IMR-90 (cell line): ENCODE results near the gene NALCN. TPM values are rescaled to one million over a fixed set of nuclear protein-coding genes. Genes with fewer than 3 reads are reported as not detected.

Experiments used
- ATAC-seq: fragments of 200-7000 bp; cut with Tn5 transposase; 2 replicates; pipeline ENCODE4 v1.9.1; 2020; ENCODE audit warnings: low read depth, mild to moderate bottlenecking, moderate library complexity
- BruUV-seq: library from RNA; stranded (reverse); fragments of 400-500 nt; replicated peaks from 2 replicates; lab custom pipeline; 2021; lab: Mats Ljungman, UMichigan
- CTCF ChIA-PET: fragments of 300-600 bp; formaldehyde crosslinking; extraction: SDS; loops from one replicate; lab custom pipeline; 2021; ENCODE audit warnings: antibody characterized with exemption; lab: Yijun Ruan, JAX
- POLR2A ChIA-PET: fragments of 300-600 bp; sonication (Branson Sonifier 250); formaldehyde crosslinking; loops from one replicate; lab custom pipeline; 2022; ENCODE audit warnings: antibody characterized with exemption; ENCODE audit not compliant: unreplicated experiment; lab: Charles Lee
- DNase-seq: peaks from one replicate; pipeline ENCODE4 v3.0.0; 2013
- H2AFZ ChIP-seq: replicated peaks from 2 replicates; pipeline ENCODE3; 2013; ENCODE audit warnings: low read length, mild to moderate bottlenecking; ENCODE audit not compliant: poor library complexity
- H2AK5ac ChIP-seq: 2 replicates; pipeline ENCODE4 v1.6.1; 2013; ENCODE audit warnings: low read depth, low read length, inconsistent platforms
- H2AK9ac ChIP-seq: replicated peaks from 2 replicates; pipeline ENCODE3; 2013; ENCODE audit warnings: mild to moderate bottlenecking, low read depth, low read length, moderate library complexity; ENCODE audit not compliant: poor library complexity
- H2BK120ac ChIP-seq: 2 replicates; pipeline ENCODE4 v1.6.1; 2013; ENCODE audit warnings: low read depth, low read length, inconsistent platforms
- H2BK15ac ChIP-seq: 3 replicates; pipeline ENCODE4 v1.6.1; 2013; ENCODE audit warnings: low read depth, low read length, inconsistent platforms
- H2BK20ac ChIP-seq: 2 replicates; pipeline ENCODE4 v1.6.1; 2013; ENCODE audit warnings: low read depth, mild to moderate bottlenecking, inconsistent platforms, low read length, moderate library complexity
- H2BK5ac ChIP-seq: 2 replicates; pipeline ENCODE4 v1.6.1; 2013; ENCODE audit warnings: mild to moderate bottlenecking, low read depth, low read length, inconsistent platforms; ENCODE audit not compliant: poor library complexity, severe bottlenecking
- H3K14ac ChIP-seq: replicated peaks from 2 replicates; pipeline ENCODE4 v1.6.1; 2013; ENCODE audit warnings: low read depth, low read length, inconsistent platforms
- H3K18ac ChIP-seq: 2 replicates; pipeline ENCODE4 v1.6.1; 2013; ENCODE audit warnings: low read depth, low read length, control low read depth
- H3K23ac ChIP-seq: 2 replicates; pipeline ENCODE4 v1.6.1; 2013; ENCODE audit warnings: low read depth, low read length, inconsistent platforms
- H3K27ac ChIP-seq: 2 replicates; pipeline ENCODE4 v1.5.1; 2013; ENCODE audit warnings: mild to moderate bottlenecking, control low read depth, low read length; ENCODE audit not compliant: insufficient read depth
- H3K27me3 ChIP-seq: 2 replicates; pipeline ENCODE4 v1.6.1; 2013; ENCODE audit warnings: low read length; ENCODE audit not compliant: control insufficient read depth, insufficient read depth
- H3K36me3 ChIP-seq: 2 replicates; pipeline ENCODE4 v1.6.1; 2013; ENCODE audit warnings: low read length, mixed read lengths; ENCODE audit not compliant: control insufficient read depth, insufficient read depth
- H3K4ac ChIP-seq: 2 replicates; pipeline ENCODE4 v1.6.1; 2013; ENCODE audit warnings: low read depth, low read length, inconsistent platforms
- H3K4me1 ChIP-seq: 2 replicates; pipeline ENCODE4 v1.6.1; 2013; ENCODE audit warnings: low read length, mixed read lengths; ENCODE audit not compliant: control insufficient read depth, insufficient read depth
- H3K4me2 ChIP-seq: 2 replicates; pipeline ENCODE4 v1.6.1; 2013; ENCODE audit warnings: low read depth, mild to moderate bottlenecking, control low read depth, low read length, moderate library complexity
- H3K4me3 ChIP-seq: 2 replicates; pipeline ENCODE4 v1.5.1; 2013; ENCODE audit warnings: low read depth, mild to moderate bottlenecking, control low read depth, low read length, moderate library complexity; ENCODE audit not compliant: insufficient read depth
- H3K56ac ChIP-seq: 2 replicates; pipeline ENCODE4 v1.6.1; 2013; ENCODE audit warnings: low read length, inconsistent platforms; ENCODE audit not compliant: insufficient read depth; ENCODE audit errors: extremely low read depth
- H3K79me1 ChIP-seq, 2 experiments: 2 replicates each; pipeline ENCODE4 v1.6.1; 2013; ENCODE audit warnings: low read length in 2 of 2, inconsistent platforms in 1 of 2, low read depth in 1 of 2
- H3K9ac ChIP-seq: 2 replicates; pipeline ENCODE4 v1.6.1; 2013; ENCODE audit warnings: low read depth, low read length, control low read depth
- H3K9me1 ChIP-seq: 2 replicates; pipeline ENCODE4 v1.6.1; 2013; ENCODE audit warnings: low read length, inconsistent platforms; ENCODE audit not compliant: insufficient read depth
- H3K9me3 ChIP-seq: 2 replicates; pipeline ENCODE4 v1.6.1; 2013; ENCODE audit warnings: low read length; ENCODE audit not compliant: control insufficient read depth, insufficient read depth
- H4K20me1 ChIP-seq: 2 replicates; pipeline ENCODE4 v1.6.1; 2013; ENCODE audit warnings: low read length, inconsistent platforms; ENCODE audit not compliant: insufficient read depth
- H4K5ac ChIP-seq: 2 replicates; pipeline ENCODE4 v1.6.1; 2013; ENCODE audit warnings: mild to moderate bottlenecking, low read depth, low read length, control low read depth
- H4K8ac ChIP-seq, 2 experiments: 2 replicates each; pipeline ENCODE4 v1.6.1; 2013; ENCODE audit warnings: low read depth in 2 of 2, low read length in 2 of 2, control low read depth in 1 of 2, inconsistent platforms in 1 of 2
- H4K91ac ChIP-seq: 2 replicates; pipeline ENCODE4 v1.6.1; 2013; ENCODE audit warnings: low read depth, low read length, inconsistent platforms; ENCODE audit not compliant: insufficient read depth
- CEBPB ChIP-seq: IDR thresholded peaks from 2 replicates; pipeline ENCODE4 v1.6.1; 2012; ENCODE audit warnings: low read depth, low read length, improper control_type of control experiment
- FOS ChIP-seq: fragments of 150-350 bp; IDR thresholded peaks from 2 replicates; pipeline ENCODE4 v1.6.1; 2016; ENCODE audit warnings: low read depth, low read length
- MAZ ChIP-seq: IDR thresholded peaks from 2 replicates; pipeline ENCODE4 v1.6.1; 2012; ENCODE audit warnings: low read depth, mild to moderate bottlenecking, low read length, improper control_type of control experiment, moderate library complexity, borderline replicate concordance
- MXI1 ChIP-seq: IDR thresholded peaks from 2 replicates; pipeline ENCODE4 v1.6.1; 2012; ENCODE audit warnings: low read depth, mild to moderate bottlenecking, low read length, moderate library complexity, borderline replicate concordance
- NFE2L2 ChIP-seq: fragments of 150-350 bp; IDR thresholded peaks from 2 replicates; pipeline ENCODE4 v1.6.1; 2016; ENCODE audit warnings: low read depth, mild to moderate bottlenecking, low read length
- POLR2A ChIP-seq: IDR thresholded peaks from 2 replicates; pipeline ENCODE4 v1.6.1; 2012; ENCODE audit warnings: mild to moderate bottlenecking, low read depth, low read length
- SMC3 ChIP-seq: fragments of 150-350 bp; IDR thresholded peaks from 2 replicates; pipeline ENCODE4 v1.6.1; 2016; ENCODE audit warnings: low read depth, mild to moderate bottlenecking, antibody characterized with exemption, low read length, moderate library complexity
- WGBS, 2 experiments: methylation state at CpG; one replicate each; pipeline versions ENCODE4 v1.1.5 to v1.1.7; 2013; ENCODE audit warnings: missing lambda C conversion rate in 2 of 2; ENCODE audit not compliant: insufficient read length in 1 of 2; ENCODE audit errors: extremely low coverage in 2 of 2; 5-methylcytosine and 5-hydroxymethylcytosine counted together
- dilution Hi-C: fragments of 300-500 bp; cut with HindIII; formaldehyde crosslinking; loops from one replicate; pipeline ENCODE4 v1.14.3; 2018; ENCODE audit warnings: low sequenced_read_pairs; ENCODE audit not compliant: unreplicated experiment
- in situ Hi-C: fragments of 300-500 bp; cut with MboI; formaldehyde crosslinking; loops from 3 replicates; pipeline ENCODE4 v1.14.3; 2019; ENCODE audit warnings: low sequenced_read_pairs, inconsistent platforms, mixed read lengths
- intact Hi-C: fragments of 100-400 bp; cut with micrococcal nuclease; formaldehyde crosslinking; loops from 2 replicates; pipeline ENCODE4 v1.10.0; 2022
- polyA plus RNA-seq, 3 experiments: library from polyadenylated mRNA; depleted of rRNA; stranded (reverse); fragments of >200 nt; gene quantifications; 2 replicates each; pipeline ENCODE4 v1.2.3, GENCODE V29; 2012; ENCODE audit warnings: low replicate concordance in 1 of 3
- total RNA-seq: library from RNA; depleted of rRNA; stranded (reverse); fragments of >200 nt; gene quantifications from 2 replicates; pipeline ENCODE4 v1.2.3, GENCODE V29; 2012
- TF ChIP-seq, protein P1 (sequence below): fragments of 150-350 bp; IDR thresholded peaks from 2 replicates; pipeline ENCODE4 v1.6.1; 2016; ENCODE audit warnings: low read depth, mild to moderate bottlenecking, low read length, moderate library complexity, borderline replicate concordance
- TF ChIP-seq, protein P2 (sequence below): conservative IDR thresholded peaks from 2 replicates; pipeline ENCODE4 v1.5.1; 2012; ENCODE audit warnings: mild to moderate bottlenecking, low read depth, low read length, improper control_type of control experiment

The NALCN gene
- total and polyA plus RNA-seq, 2 of the 4 experiments (the other 2 are of a cell fraction) = 2.9 to 4.8 TPM

DNA sequence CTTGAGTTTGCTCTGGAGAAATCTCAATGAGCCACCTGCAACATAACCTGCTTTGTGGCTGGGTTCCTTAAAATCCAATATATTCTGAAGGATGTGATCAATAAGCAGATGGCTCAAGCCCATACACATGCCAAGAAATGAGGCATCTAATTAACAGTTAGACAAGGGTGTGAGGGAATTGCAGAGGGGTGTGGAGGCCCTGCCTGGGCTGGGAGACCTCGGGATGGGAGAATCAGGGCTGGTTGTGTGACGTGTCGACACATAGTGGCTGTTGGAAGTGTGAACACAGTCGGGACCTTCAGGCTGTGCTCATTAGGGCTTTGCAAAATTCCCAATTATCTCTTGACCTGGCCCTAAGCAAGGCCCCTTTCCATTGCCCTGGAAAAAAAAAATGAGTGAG is 379.8 kb downstream of the NALCN start:
- POLR2A ChIA-PET = no interaction called here
- intact Hi-C loops (no loop called here), in situ Hi-C loops (no loop called here), dilution Hi-C loops (no loop called here)
- Histone ChIP-seq H2AK9ac (no peak overlapping the region), H3K27ac (no peak overlapping the region), H3K79me1 (no peaks in the 10 kb centered on the region), H3K23ac (no peak overlapping the region), H3K4ac (no peak overlapping the region), H4K20me1 (no peaks in the 10 kb centered on the region), H2AFZ (no peak overlapping the region), H2BK5ac (no peak overlapping the region), H4K5ac (no peak overlapping the region), H3K36me3 (no peaks in the 10 kb centered on the region), H3K9ac (no peak overlapping the region), H3K14ac (no peak overlapping the region), H3K4me2 (no peak overlapping the region), H3K27me3 (no peaks in the 10 kb centered on the region; the same call in 1 of the 2 replicates), H3K18ac (no peak overlapping the region), H2BK20ac (no peak overlapping the region), H4K91ac (no peak overlapping the region), H3K4me3 (no peak overlapping the region), H3K56ac (no peak overlapping the region), H3K9me3 (no peaks in the 10 kb centered on the region), H2BK120ac (no peak overlapping the region), H4K8ac (no peak overlapping the region), H3K4me1 (no peaks in the 10 kb centered on the region), H3K9me1 (no peaks in the 10 kb centered on the region), H2BK15ac (no peak overlapping the region), H2AK5ac (no peak overlapping the region)
- BruUV-seq = no TSS peak
- WGBS, 2 experiments = no CpG with 5 or more reads among the region's 4 CpGs
- ATAC-seq = no peak
- CTCF ChIA-PET = no interaction called here
- no peak for DNase-seq
- TF ChIP-seq CEBPB (no peak), MXI1 (no peak), MAZ (no peak), NFE2L2 (no peak), POLR2A (no peak), SMC3 (no peak), FOS (no peak)
- TF ChIP-seq, protein P1, sequence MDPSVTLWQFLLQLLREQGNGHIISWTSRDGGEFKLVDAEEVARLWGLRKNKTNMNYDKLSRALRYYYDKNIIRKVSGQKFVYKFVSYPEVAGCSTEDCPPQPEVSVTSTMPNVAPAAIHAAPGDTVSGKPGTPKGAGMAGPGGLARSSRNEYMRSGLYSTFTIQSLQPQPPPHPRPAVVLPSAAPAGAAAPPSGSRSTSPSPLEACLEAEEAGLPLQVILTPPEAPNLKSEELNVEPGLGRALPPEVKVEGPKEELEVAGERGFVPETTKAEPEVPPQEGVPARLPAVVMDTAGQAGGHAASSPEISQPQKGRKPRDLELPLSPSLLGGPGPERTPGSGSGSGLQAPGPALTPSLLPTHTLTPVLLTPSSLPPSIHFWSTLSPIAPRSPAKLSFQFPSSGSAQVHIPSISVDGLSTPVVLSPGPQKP = no peak
- TF ChIP-seq, protein P2, sequence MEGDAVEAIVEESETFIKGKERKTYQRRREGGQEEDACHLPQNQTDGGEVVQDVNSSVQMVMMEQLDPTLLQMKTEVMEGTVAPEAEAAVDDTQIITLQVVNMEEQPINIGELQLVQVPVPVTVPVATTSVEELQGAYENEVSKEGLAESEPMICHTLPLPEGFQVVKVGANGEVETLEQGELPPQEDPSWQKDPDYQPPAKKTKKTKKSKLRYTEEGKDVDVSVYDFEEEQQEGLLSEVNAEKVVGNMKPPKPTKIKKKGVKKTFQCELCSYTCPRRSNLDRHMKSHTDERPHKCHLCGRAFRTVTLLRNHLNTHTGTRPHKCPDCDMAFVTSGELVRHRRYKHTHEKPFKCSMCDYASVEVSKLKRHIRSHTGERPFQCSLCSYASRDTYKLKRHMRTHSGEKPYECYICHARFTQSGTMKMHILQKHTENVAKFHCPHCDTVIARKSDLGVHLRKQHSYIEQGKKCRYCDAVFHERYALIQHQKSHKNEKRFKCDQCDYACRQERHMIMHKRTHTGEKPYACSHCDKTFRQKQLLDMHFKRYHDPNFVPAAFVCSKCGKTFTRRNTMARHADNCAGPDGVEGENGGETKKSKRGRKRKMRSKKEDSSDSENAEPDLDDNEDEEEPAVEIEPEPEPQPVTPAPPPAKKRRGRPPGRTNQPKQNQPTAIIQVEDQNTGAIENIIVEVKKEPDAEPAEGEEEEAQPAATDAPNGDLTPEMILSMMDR = no peak
